Endothelial cell (in vitro differentiated cells): Measurements from ENCODE around the gene GAK. TPM values are rescaled to one million over a fixed set of nuclear protein-coding genes. Genes with fewer than 3 reads are reported as not detected.

Experiments used
- DNase-seq: peaks from one replicate; pipeline ENCODE4 v3.0.0; 2021; ENCODE audit warnings: low spot score
- H3K27ac Mint-ChIP-seq: one replicate; pipeline ENCODE4 v1.8.0; 2021; ENCODE audit warnings: mixed read lengths, inconsistent platforms; ENCODE audit not compliant: unreplicated experiment
- H3K27me3 Mint-ChIP-seq: one replicate; pipeline ENCODE4 v1.8.0; 2021; ENCODE audit warnings: mild to moderate bottlenecking, moderate library complexity, mixed read lengths, inconsistent platforms; ENCODE audit not compliant: unreplicated experiment
- H3K36me3 Mint-ChIP-seq: one replicate; pipeline ENCODE4 v1.8.0; 2021; ENCODE audit warnings: mild to moderate bottlenecking, low read depth, mixed read lengths, inconsistent platforms; ENCODE audit not compliant: unreplicated experiment
- H3K4me1 Mint-ChIP-seq: one replicate; pipeline ENCODE4 v1.8.0; 2021; ENCODE audit warnings: mild to moderate bottlenecking, mixed read lengths, inconsistent platforms; ENCODE audit not compliant: unreplicated experiment
- H3K4me3 Mint-ChIP-seq: one replicate; pipeline ENCODE4 v1.8.0; 2021; ENCODE audit warnings: mild to moderate bottlenecking, mixed read lengths, inconsistent platforms; ENCODE audit not compliant: unreplicated experiment
- H3K9me3 Mint-ChIP-seq: one replicate; pipeline ENCODE4 v1.8.0; 2021; ENCODE audit warnings: mixed read lengths, inconsistent platforms; ENCODE audit not compliant: unreplicated experiment
- CTCF ChIP-seq: fragments of 200-600 bp; sonication (generic); IDR thresholded peaks from one replicate; pipeline ENCODE4 v1.5.0; 2021; ENCODE audit warnings: antibody characterized with exemption; ENCODE audit not compliant: unreplicated experiment
- total RNA-seq: library from RNA; stranded (reverse); fragmentation: NEBNext Ultra II Directional; extraction: Animal tissue kit (Norgen Biotek cat#: 25700); gene quantifications from one replicate; pipeline ENCODE4 v1.2.1, GENCODE V29; 2021; ENCODE audit not compliant: unreplicated experiment

Gene GAK
- total RNA-seq, 1 donor from 2014 or later = 112 TPM

- no peaks in the 10 kb centered on the region for H3K9me3 Mint-ChIP-seq
- no peaks in the 10 kb centered on the region for H3K4me1 Mint-ChIP-seq
- H3K27ac Mint-ChIP-seq = no peak overlapping the region
- TF ChIP-seq CTCF = no peak
- DNase-seq = no peak
- H3K36me3 Mint-ChIP-seq = peaks cover 36% of the 10 kb centered on the region
- H3K27me3 Mint-ChIP-seq = peaks cover 17% of the 10 kb centered on the region
- H3K4me3 Mint-ChIP-seq = peak overlapping the region; percentile 51
These were observed 25.6 kb downstream of the GAK start for GRCh38 chr4:906339-907102.

GRCh38 chr4:905485-906338 lies 26.4 kb downstream of the GAK start:
- Mint-ChIP-seq H3K27me3 (peaks cover 14% of the 10 kb centered on the region), H3K36me3 (peaks cover 31% of the 10 kb centered on the region), H3K9me3 (no peaks in the 10 kb centered on the region), H3K27ac (no peak overlapping the region), H3K4me1 (no peaks in the 10 kb centered on the region), H3K4me3 (peak overlapping the region; percentile 31)
- TF ChIP-seq CTCF = no peak
- DNase-seq = no peak

GRCh38 chr4:903066-904046 lies 28.8 kb downstream of the GAK start:
- no peak for DNase-seq
- no peak for TF ChIP-seq CTCF
- Mint-ChIP-seq H3K36me3 (peaks cover 41% of the 10 kb centered on the region), H3K4me3 (peak overlapping the region; percentile 56), H3K4me1 (no peaks in the 10 kb centered on the region), H3K27ac (no peak overlapping the region), H3K9me3 (no peaks in the 10 kb centered on the region), H3K27me3 (peaks cover 20% of the 10 kb centered on the region)

- Mint-ChIP-seq H3K9me3 (no peaks in the 10 kb centered on the region), H3K4me1 (no peaks in the 10 kb centered on the region), H3K27me3 (peaks cover 11% of the 10 kb centered on the region), H3K27ac (no peak overlapping the region), H3K36me3 (peaks cover 46% of the 10 kb centered on the region), H3K4me3 (no peak overlapping the region)
- no peak for DNase-seq
- TF ChIP-seq CTCF = no peak
These were observed 30.8 kb downstream of the GAK start for GRCh38 chr4:901192-901910.
